Right atrium auricular region (tissue), 2 donors: Measurements from ENCODE around the gene KPNA4. TPM values are rescaled to one million over a fixed set of nuclear protein-coding genes. Genes with fewer than 3 reads are reported as not detected.

Experiments
- DNase-seq: peaks from one replicate; pipeline ENCODE4 v3.0.0-alpha.2; 2019; ENCODE audit warnings: low spot score
- H3K27ac ChIP-seq, 2 donors: fragments of 200-600 bp; sonication (generic); 1 replicate in 1 of 2; 2 replicates in 1 of 2; pipeline ENCODE4 v1.5.1; 2016 to 2019
- H3K27me3 ChIP-seq, 2 donors: fragments of 200-600 bp; sonication (generic); one replicate each; pipeline versions ENCODE4 v1.5.1 to v1.6.0; 2017 to 2019
- H3K36me3 ChIP-seq: fragments of 200-600 bp; sonication (generic); one replicate; pipeline ENCODE4 v1.5.1; 2016
- H3K4me1 ChIP-seq, 2 donors: fragments of 200-600 bp; sonication (generic); one replicate each; pipeline versions ENCODE4 v1.5.1 to v1.6.0; 2017 to 2019
- H3K4me3 ChIP-seq, 2 donors: fragments of 200-600 bp; sonication (generic); 1 replicate in 1 of 2; 2 replicates in 1 of 2; pipeline ENCODE4 v1.5.1; 2017 to 2019; ENCODE audit warnings: mild to moderate bottlenecking in 1 of 2, moderate library complexity in 1 of 2
- H3K9me3 ChIP-seq, 2 donors: fragments of 200-600 bp; sonication (generic); one replicate each; pipeline ENCODE4 v1.5.1; 2019
- CTCF ChIP-seq, 2 donors: fragments of 200-600 bp; sonication (generic); IDR thresholded peaks; one replicate each; pipeline ENCODE4 v1.5.1; 2019; ENCODE audit warnings: antibody characterized with exemption in 2 of 2
- total RNA-seq, 2 donors: library from RNA; depleted of rRNA; stranded (reverse); fragments of >200 nt; gene quantifications; one replicate each; pipeline ENCODE4 v1.1.0, GENCODE V29; 2016

KPNA4 gene
- total RNA-seq, 2 donors from 2014 or later = 36.1 to 44.4 TPM

GRCh38 chr3:160568989-160569388 lies 3.6 kb upstream of the KPNA4 start:
- Histone ChIP-seq H3K27ac (no peak overlapping the region), H3K36me3 (no peaks in the 10 kb centered on the region), H3K9me3 (no peaks in the 10 kb centered on the region), H3K4me1 (peaks cover 0 to 16% of the 10 kb centered on the region in 2 donors), H3K27me3 (no peaks in the 10 kb centered on the region), H3K4me3 (no peak overlapping the region)
- DNase-seq = no peak
- TF ChIP-seq CTCF (IDR thresholded peaks at IDR 0.05) = no peak

GRCh38 chr3:160567774-160568173 lies 2.4 kb upstream of the KPNA4 start:
- no peak overlapping the region for H3K27ac ChIP-seq
- DNase-seq = no peak
- H3K9me3 ChIP-seq = no peaks in the 10 kb centered on the region
- no peaks in the 10 kb centered on the region for H3K27me3 ChIP-seq
- H3K4me3 ChIP-seq = no peak overlapping the region
- TF ChIP-seq CTCF (IDR thresholded peaks at IDR 0.05) = no peak
- peaks cover 0 to 28% of the 10 kb centered on the region in 2 donors for H3K4me1 ChIP-seq
- H3K36me3 ChIP-seq = no peaks in the 10 kb centered on the region

- Histone ChIP-seq H3K27ac (peak overlapping the region; percentile 98 to 99), H3K4me1 (peaks cover 0 to 40% of the 10 kb centered on the region in 2 donors), H3K27me3 (no peaks in the 10 kb centered on the region), H3K4me3 (peak overlapping the region; percentile 93 to 97), H3K9me3 (no peaks in the 10 kb centered on the region), H3K36me3 (no peaks in the 10 kb centered on the region)
- DNase-seq = no peak
- TF ChIP-seq CTCF (IDR thresholded peaks at IDR 0.05) = no peak
Measured at GRCh38 chr3:160566499-160566898, 1.1 kb upstream of the KPNA4 start.

GRCh38 chr3:160564949-160565441 lies 376 bp downstream of the KPNA4 start:
- H3K4me3 ChIP-seq = peak overlapping the region; percentile 93 to 97
- no peaks in the 10 kb centered on the region for H3K27me3 ChIP-seq
- H3K36me3 ChIP-seq = no peaks in the 10 kb centered on the region
- peak; percentile 70 for DNase-seq
- no peak for TF ChIP-seq CTCF (IDR thresholded peaks at IDR 0.05)
- H3K27ac ChIP-seq = peak overlapping the region; percentile 98 to 99
- no peaks in the 10 kb centered on the region for H3K9me3 ChIP-seq
- H3K4me1 ChIP-seq = peaks cover 0 to 55% of the 10 kb centered on the region in 2 donors

GRCh38 chr3:160564258-160564911 lies 986 bp downstream of the KPNA4 start:
- no peak for DNase-seq
- no peaks in the 10 kb centered on the region for H3K36me3 ChIP-seq
- H3K9me3 ChIP-seq = no peaks in the 10 kb centered on the region
- H3K27me3 ChIP-seq = no peaks in the 10 kb centered on the region
- peaks cover 0 to 57% of the 10 kb centered on the region in 2 donors for H3K4me1 ChIP-seq
- H3K4me3 ChIP-seq = peak overlapping the region; percentile 93 to 97
- H3K27ac ChIP-seq = peak overlapping the region; percentile 98 to 99
- no peak for TF ChIP-seq CTCF (IDR thresholded peaks at IDR 0.05)

- TF ChIP-seq CTCF (IDR thresholded peaks at IDR 0.05) = no peak
- Histone ChIP-seq H3K27me3 (no peaks in the 10 kb centered on the region), H3K4me1 (peaks cover 0 to 67% of the 10 kb centered on the region in 2 donors), H3K9me3 (no peaks in the 10 kb centered on the region), H3K36me3 (no peaks in the 10 kb centered on the region), H3K27ac (no peak overlapping the region), H3K4me3 (no peak overlapping the region)
- no peak for DNase-seq
Measured at GRCh38 chr3:160562952-160563351, 2.4 kb downstream of the KPNA4 start.
